ENCODE results near the gene MRS2. TPM values are rescaled to one million over a fixed set of nuclear protein-coding genes. Genes with fewer than 3 reads are reported as not detected.

The MRS2 gene
- total and polyA plus RNA-seq, 2 donors (not counting 3 experiments of a cell fraction or from before 2014, with no cell fraction given): 12.1 to 21.1 TPM

DNA sequence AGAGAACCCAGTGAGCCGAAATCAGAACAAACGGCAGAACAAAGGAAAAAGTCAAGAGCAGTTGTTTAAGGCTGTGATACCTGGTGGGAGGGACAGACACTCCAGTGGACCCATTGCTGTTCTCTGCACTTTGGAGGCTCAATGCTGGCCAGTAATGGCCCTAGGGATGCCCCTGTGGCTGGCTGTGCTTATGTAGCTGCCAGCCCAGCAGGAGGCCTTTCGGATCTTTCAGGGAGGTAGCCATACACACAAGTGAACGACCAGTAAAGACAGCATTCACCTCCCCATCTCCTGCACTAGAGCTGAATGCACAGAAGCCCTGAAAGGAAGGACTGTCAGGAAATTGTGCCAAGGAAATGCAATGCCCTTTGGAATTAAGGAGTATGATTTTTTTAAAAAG lies 52.3 kb downstream of the MRS2 start:
- CTCF ChIA-PET: no interaction called here
- Histone ChIP-seq H3K9me3 (replicated peaks; ENCODE audit: control insufficient read depth, insufficient read depth, low read length) (no peaks in the 10 kb centered on the region), H4K20me1 (replicated peaks; ENCODE audit: control insufficient read depth, extremely low read depth, insufficient read depth, low read length) (no peaks in the 10 kb centered on the region), H3K4me1 (ENCODE audit: control insufficient read depth, extremely low read depth, insufficient read depth, low read length) (no peaks in the 10 kb centered on the region), H3K9ac (replicated peaks; ENCODE audit: extremely low read depth, insufficient read depth, low read length) (no peak overlapping the region), H3K79me2 (ENCODE audit: control insufficient read depth, insufficient read depth, low read length) (no peaks in the 10 kb centered on the region), H3K4me2 (ENCODE audit: insufficient read depth, low read length) (no peak overlapping the region), H3K4me3 (replicated peaks in 1 of 3; ENCODE audit: insufficient read depth in 1 of 3, low read depth in 1 of 3, low read length in 3 of 3) (no peak overlapping the region), H3K27me3 (ENCODE audit: control insufficient read depth in 2 of 2, insufficient read depth in 2 of 2, low read length in 2 of 2) (no peaks in the 10 kb centered on the region), H3K27ac (ENCODE audit: insufficient read depth, low read depth, low read length) (no peak overlapping the region), H3K9me1 (replicated peaks; ENCODE audit: control insufficient read depth, extremely low read depth, insufficient read depth, low read length) (no peaks in the 10 kb centered on the region), H2AFZ (ENCODE audit: low read depth, low read length) (no peak overlapping the region), H3K36me3 (ENCODE audit: control insufficient read depth in 2 of 2, extremely low read depth in 1 of 2, insufficient read depth in 2 of 2, low read length in 2 of 2) (no peaks in the 10 kb centered on the region)
- intact Hi-C loops (cut with micrococcal nuclease) (no loop called here), dilution Hi-C loops (cut with MboI; ENCODE audit: extremely low pct_ligation_motif_present, low sequenced_read_pairs) (no loop called here)
- FAIRE-seq: no peak
- POLR2A ChIA-PET: no interaction called here
- DNase-seq (ENCODE audit: low read depth, low spot score): no peak
- TF ChIP-seq FOS (IDR thresholded peaks at IDR 0.05; ENCODE audit: borderline replicate concordance, insufficient read depth, low read length): no peak
- no TSS peak for BruUV-seq (replicated peaks)

DNA sequence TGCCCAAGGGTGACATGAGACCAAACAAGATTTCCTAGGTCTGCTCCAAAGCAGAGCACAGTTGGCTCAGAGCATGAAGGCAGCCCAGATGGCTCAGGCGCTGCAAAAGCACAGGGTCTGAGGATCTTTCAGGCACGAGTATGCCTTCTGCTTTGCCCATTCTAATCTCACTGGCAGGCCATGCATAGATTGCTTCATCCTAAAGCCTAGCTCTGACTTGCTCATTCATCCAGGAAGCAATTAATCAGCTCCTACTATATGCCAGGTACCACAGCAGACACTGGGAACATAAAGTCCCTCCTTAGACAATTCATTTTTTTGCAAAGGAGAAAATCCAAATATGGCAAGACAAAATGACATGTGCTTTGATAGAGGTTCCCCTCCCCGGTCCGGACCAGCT lies 55.4 kb downstream of the MRS2 start:
- DNase-seq (ENCODE audit: low read depth, low spot score) (no peak), FAIRE-seq (no peak)
- no peak for TF ChIP-seq GATA2 (IDR thresholded peaks at IDR 0.05; ENCODE audit: insufficient read depth, insufficient read length, low read depth, low read length)
- no peak overlapping the region for H3K27ac ChIP-seq (ENCODE audit: insufficient read depth, low read depth, low read length)
- no peaks in the 10 kb centered on the region for H3K9me3 ChIP-seq (replicated peaks; ENCODE audit: control insufficient read depth, insufficient read depth, low read length)
- H4K20me1 ChIP-seq (replicated peaks; ENCODE audit: control insufficient read depth, extremely low read depth, insufficient read depth, low read length): no peaks in the 10 kb centered on the region
- ChIA-PET POLR2A (no interaction called here), CTCF (no interaction called here)
- H3K4me1 ChIP-seq (ENCODE audit: control insufficient read depth, extremely low read depth, insufficient read depth, low read length): no peaks in the 10 kb centered on the region
- no peak overlapping the region for H3K4me3 ChIP-seq (replicated peaks in 1 of 3; ENCODE audit: insufficient read depth in 1 of 3, low read depth in 1 of 3, low read length in 3 of 3)
- no peaks in the 10 kb centered on the region for H3K79me2 ChIP-seq (ENCODE audit: control insufficient read depth, insufficient read depth, low read length)
- H3K27me3 ChIP-seq (ENCODE audit: control insufficient read depth in 2 of 2, insufficient read depth in 2 of 2, low read length in 2 of 2): no peaks in the 10 kb centered on the region
- H3K9me1 ChIP-seq (replicated peaks; ENCODE audit: control insufficient read depth, extremely low read depth, insufficient read depth, low read length): no peaks in the 10 kb centered on the region
- BruUV-seq (replicated peaks): no TSS peak
- intact Hi-C loops (cut with micrococcal nuclease) (no loop called here), dilution Hi-C loops (cut with MboI; ENCODE audit: extremely low pct_ligation_motif_present, low sequenced_read_pairs) (no loop called here)
- no peaks in the 10 kb centered on the region for H3K36me3 ChIP-seq (ENCODE audit: control insufficient read depth in 2 of 2, extremely low read depth in 1 of 2, insufficient read depth in 2 of 2, low read length in 2 of 2)
- no peak overlapping the region for H3K4me2 ChIP-seq (ENCODE audit: insufficient read depth, low read length)
- H3K9ac ChIP-seq (replicated peaks; ENCODE audit: extremely low read depth, insufficient read depth, low read length): no peak overlapping the region
- no peak overlapping the region for H2AFZ ChIP-seq (ENCODE audit: low read depth, low read length)
